ENCODE results near the gene ZNF358.

- TF ChIP-seq, protein P1, sequence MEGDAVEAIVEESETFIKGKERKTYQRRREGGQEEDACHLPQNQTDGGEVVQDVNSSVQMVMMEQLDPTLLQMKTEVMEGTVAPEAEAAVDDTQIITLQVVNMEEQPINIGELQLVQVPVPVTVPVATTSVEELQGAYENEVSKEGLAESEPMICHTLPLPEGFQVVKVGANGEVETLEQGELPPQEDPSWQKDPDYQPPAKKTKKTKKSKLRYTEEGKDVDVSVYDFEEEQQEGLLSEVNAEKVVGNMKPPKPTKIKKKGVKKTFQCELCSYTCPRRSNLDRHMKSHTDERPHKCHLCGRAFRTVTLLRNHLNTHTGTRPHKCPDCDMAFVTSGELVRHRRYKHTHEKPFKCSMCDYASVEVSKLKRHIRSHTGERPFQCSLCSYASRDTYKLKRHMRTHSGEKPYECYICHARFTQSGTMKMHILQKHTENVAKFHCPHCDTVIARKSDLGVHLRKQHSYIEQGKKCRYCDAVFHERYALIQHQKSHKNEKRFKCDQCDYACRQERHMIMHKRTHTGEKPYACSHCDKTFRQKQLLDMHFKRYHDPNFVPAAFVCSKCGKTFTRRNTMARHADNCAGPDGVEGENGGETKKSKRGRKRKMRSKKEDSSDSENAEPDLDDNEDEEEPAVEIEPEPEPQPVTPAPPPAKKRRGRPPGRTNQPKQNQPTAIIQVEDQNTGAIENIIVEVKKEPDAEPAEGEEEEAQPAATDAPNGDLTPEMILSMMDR (IDR thresholded peaks at IDR 0.05), result no peak
- TF ChIP-seq POLR2A (IDR thresholded peaks at IDR 0.05), result peak; percentile 50 to 61
Measured at GRCh38 chr19:7533925-7534480, 18.1 kb downstream of the ZNF358 start.

Measured in uterus (tissue), 2 donors.